HG03039 (cell line): ENCODE results near the gene RAB9A.
A peak's percentile ranks its signal among the peaks of the same experiment; 100 is the strongest.

Source experiments
- ATAC-seq: cut with Tn5 transposase; IDR thresholded peaks from one replicate; pipeline ENCODE4 v1.9.1; 2021; ENCODE audit warnings: mild to moderate bottlenecking, moderate library complexity; ENCODE audit not compliant: unreplicated experiment

Gene RAB9A

GRCh38 chrX:13742397-13743176 is 53.7 kb downstream of the RAB9A start:
- ATAC-seq = peak; percentile 90

DNA sequence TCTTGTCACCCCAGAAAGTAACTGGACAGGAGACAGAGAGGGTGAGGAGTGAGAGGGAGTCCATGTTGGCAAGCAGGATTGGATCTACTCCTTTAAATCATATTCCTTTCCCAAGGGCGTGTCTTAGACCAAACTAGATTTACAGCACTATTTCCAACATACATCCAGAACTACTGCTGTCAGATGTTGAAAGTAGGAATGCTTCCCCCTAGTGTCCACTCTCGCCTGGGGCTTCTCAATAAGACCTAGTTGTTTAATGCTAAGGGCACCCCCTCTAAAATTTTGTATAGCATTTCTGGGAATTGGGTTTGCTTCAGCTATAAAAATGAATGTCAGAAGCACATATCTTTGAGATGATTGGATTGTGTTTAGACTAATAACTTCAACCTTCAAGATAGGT is 58.9 kb downstream of the RAB9A start:
- no peak for ATAC-seq

DNA sequence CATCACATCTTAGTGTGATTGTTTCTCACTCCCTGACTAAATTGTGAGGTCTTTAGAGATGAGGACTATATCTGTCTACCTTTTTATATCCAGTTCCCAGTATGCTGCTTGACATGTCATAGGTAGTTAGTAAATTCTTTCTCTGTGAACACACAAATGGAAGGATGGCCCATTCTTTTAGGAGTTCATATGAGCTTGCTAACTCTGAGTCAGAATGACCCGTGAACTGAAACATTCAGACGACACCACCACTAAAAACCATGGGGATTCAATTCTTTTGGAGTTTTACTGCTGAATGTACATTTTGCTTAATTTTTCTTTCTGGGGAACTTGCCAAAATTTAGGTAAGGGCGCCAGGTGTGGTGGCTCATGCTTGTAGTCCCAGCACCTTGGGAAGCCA is 59.6 kb downstream of the RAB9A start:
- no peak for ATAC-seq

- ATAC-seq = no peak
Observed at GRCh38 chrX:13750204-13750603, 61.3 kb downstream of the RAB9A start.

DNA sequence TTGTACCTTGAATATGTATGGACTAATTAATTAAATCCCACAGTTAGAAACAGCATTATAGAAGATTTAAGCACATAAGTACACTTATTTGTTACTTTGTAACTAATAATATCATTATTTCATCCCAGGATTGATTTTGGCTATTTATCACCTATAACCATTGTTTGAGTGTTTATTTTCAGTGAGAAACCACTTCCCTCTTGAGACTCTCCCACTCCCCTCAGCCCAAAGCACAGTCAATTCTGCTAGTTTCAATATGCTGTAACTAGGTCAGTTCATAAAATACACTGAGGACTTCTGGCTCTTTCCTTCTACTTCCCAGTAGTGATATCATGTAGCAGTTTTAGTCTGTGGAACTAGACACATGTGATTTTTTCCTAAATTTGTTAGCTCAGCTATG is 61.9 kb downstream of the RAB9A start:
- ATAC-seq = no peak

GRCh38 chrX:13752141-13752540 is 63.2 kb downstream of the RAB9A start:
- no peak for ATAC-seq

- ATAC-seq = peak; percentile 59
Observed at GRCh38 chrX:13752646-13753045, 63.7 kb downstream of the RAB9A start.

GRCh38 chrX:13754765-13755164 is 65.8 kb downstream of the RAB9A start:
- no peak for ATAC-seq

GRCh38 chrX:13755254-13755653 is 66.3 kb downstream of the RAB9A start:
- no peak for ATAC-seq

DNA sequence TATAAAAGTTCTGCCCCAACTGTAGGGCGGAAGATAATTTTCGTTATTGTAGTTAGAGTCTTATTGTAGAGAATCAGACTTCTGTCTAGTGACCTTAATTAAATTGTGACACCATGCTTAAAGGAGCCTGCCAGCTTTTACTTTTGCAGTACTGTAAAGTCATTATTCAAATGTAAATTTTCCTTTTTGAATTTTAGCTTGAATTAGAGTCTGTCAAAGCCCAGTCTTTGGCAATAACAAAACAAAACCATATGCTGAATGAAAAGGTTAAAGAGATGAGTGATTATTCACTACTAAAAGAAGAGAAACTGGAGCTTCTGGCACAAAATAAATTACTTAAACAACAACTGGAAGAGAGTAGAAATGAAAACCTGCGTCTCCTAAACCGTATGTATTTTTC is 67.5 kb downstream of the RAB9A start:
- no peak for ATAC-seq

DNA sequence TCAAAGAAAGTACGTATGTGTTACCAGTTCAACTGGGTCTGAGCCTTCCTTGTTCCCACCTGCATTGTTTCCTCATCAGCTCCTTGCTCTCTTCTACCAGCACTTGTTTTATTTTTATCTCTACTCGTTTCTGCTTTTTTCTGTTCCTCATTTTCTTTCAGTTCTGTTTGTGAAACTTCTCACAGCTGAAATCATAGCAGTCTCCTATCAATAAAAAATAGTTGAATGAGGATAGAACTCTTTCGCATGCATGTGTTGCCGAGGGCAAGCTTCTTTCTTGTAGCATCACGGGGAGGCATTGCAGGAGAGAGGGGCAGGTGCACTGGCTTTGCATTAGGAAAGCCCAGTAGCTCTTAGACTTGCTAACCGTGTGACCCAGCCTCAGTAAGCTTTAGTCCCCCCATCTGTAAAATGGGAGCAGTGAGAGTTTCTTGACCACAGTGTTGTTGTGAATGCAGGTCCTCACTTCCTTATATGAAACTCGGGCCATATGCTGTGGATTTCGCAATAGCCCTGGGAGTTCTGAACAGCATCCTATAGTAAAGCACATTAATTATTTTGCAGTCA is 70.3 kb downstream of the RAB9A start:
- ATAC-seq = no peak
